RKO (cell line): ENCODE data around the gene HCAR3.
"Not testable (repeated sequence)": the region's sequence is repeated elsewhere in the genome, so short reads cannot be mapped to it uniquely, and the experiment has no call there.

Experiments used
- DNase-seq: peaks from one replicate; pipeline ENCODE4 v3.0.0-alpha.2; 2016; ENCODE audit warnings: low spot score

HCAR3 gene

DNA sequence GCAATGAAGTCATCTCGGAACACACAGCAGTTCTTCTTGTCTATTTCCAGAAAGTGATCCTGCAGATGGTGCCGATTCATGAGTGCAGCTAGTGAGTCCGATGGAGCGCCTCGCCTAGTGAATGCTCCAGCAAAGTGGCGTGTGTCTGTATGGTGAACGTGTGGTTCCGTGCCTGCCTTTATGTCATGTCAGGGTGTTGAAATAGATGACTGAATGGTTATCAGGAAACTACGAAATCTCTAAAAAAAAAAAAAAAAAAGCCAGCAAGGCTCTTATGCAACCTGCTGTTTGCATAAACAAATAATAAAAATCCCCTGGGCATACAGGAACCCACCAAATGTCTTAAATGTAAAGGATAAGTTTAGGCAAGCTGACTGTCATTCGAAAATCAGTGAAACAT lies at the start of gene HCAR3:
HCAR3 (minus strand) TSS at position 154 of the 400 bp plus-strand sequence; CDS start at position 80, 74 bp downstream.
- DNase-seq, result not testable (repeated sequence)

DNA sequence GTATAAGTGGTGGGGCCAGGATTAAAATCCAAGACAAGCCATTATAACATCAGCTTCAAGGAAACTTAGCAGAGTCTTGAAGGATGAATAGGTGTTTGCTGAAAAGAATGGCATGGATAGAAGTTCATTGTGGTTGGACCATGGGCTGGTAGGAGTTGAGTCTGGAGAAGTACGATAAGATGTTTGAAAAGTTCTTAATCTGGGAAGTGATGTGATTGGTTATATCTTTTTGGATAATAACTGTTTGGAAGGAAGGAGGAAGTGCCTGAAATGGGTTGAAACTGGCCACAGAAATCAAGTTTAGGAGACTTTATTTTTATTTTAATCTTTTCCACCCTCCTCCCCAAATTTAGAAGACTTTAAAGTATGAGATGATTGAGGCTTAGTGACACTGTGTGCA lies 41.0 kb upstream of the HCAR3 start:
- no peak for DNase-seq

DNA sequence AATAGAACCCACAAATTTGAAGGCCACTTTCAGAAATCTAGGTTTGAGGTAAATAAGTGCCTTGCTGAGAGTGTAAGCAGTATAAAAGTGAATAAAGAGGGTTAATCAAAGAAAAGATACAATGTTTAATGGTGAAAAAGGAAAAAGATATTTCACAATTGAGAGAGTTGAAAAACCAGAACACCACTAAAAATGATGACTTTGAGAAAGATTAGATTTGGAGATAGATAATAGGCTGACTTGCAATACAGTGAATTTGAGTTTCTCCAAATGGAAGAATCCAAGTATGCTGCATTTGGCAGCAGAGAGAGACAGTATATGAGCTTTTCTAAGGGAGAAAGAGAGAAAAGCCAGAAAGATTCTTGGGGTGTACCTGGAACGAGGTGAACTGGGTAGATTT lies 38.2 kb upstream of the HCAR3 start:
- no peak for DNase-seq

DNA sequence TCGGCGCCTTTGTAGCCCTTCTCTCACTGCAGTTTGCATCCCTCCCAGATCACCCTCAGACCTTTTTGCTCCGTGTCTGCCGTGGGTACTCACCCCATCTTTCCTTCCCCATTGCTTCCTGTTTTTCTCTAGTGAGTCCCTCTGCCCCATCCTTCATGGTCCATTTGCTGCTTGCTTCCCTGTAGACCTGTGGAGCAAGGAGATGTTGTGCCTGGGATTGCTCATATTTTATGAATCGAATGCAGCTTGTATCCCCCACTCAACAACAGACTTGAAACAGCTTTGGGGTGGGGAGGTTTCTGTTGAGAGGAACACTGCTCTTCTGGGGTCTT lies 36.7 kb upstream of the HCAR3 start:
- DNase-seq, result peak; percentile 35

- peak; percentile 100 for DNase-seq
These were observed 36.1 kb upstream of the HCAR3 start, which contains the start of gene DENR for GRCh38 chr12:122752464-122753318. TSS of gene DENR (plus strand) at chr12:122752824. CDS start at chr12:122753702, 878 bp downstream.

DNA sequence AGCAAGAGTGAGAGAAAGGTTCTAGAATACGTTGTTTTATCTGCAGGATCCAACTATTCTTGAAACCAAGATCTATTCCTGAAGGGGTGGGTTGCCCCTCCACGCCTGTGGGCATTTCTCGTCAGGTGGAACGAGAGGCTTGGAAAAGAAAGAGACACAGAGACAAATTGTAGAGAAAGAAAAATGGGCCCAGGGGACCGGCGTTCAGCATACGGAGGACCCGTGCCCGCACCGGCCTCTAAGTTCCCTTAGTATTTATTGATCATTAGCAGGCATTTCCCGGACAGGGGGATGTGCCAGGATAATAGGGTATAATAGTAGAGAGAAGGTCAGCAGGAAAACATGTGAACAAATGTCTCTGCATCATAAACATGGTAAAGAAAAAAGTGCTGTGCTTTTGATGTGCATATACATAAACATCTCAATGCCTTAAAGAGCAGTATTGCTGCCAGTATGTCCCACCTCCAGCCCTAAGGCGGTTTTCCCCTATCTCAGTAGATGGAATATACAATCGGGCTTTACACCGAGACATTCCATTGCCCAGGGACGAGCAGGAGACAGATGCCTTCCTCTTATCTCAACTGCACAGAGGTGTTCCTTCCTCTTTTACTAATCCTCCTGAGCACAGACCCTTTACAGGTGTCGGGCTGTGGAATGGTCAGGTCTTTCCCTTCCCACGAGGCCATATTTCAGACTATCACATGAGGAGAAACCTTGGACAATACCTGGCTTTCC lies 34.3 kb upstream of the HCAR3 start:
- not testable (repeated sequence) for DNase-seq

- no peak for DNase-seq
These were observed 33.1 kb upstream of the HCAR3 start for GRCh38 chr12:122749569-122750332.

DNA sequence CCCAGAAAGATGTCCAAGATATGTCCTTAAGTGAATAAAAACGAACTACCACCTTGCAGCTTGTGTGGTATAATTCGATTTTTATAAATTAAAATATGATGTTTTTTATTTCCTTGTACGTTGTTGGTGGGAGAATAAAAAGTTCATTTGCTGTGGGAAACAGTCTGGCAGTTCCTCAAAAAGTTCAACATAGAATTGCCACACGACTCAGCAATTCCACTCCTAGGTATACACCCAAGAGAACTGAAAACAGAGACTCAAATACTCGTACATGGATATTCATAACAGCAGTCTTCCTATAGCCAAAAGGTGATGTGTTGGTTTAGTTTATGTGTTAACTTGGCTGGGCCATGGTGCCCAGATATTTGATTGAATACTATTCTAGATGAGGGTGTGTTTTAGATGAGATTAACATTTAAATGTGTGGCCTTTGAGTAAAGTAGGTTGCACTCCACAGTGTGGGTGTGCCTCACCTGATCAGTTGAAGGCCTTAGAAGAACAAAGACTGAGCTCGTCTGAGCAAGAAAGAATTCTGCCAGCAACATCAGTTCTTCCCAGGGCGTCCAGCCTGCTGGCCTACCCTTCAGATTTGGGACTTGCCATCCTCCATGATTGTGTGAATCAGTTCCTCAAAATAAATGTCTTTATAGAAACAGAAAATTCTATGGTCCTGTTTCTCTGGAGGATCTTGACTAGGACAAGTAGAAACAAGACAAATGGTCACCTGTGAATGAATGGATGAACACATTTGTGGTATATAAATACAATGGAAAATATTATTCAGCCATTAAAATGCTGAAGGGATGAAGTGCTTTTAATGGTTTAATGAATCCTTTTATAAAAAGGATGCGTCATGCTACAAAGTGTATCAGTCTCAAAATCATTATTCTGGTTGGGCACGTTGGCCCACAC lies 30.9 kb upstream of the HCAR3 start:
- DNase-seq, result no peak

DNA sequence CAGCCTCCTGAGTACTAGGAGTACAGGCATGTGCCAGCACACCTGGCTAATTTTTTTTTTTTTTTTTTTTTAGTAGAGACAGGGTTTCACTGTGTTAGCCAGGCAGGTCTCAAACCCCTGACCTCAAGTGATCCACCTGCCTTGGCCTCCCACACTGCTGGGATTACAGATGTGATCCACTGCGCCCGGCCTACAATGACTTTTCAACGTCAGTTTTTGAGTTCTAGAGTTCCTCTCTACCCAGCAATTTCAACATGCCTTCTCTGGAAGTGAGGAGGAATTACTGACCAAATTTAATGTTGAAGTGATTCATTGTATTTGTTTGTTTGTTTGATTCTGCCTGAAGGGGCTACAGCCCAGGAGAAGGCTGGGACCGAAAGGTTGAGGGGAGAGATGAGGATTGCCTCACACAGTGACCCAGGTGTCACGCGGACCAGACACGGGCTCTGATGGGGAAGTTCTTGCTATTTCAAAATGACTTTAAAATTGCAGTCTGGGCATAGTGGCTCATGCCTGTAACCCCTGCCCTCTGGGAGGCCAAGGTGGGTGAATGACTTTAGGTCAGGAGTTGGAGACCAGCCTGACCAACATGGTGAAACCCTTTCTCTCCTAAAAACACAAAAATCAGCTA lies 27.4 kb upstream of the HCAR3 start:
- DNase-seq, result no peak

DNA sequence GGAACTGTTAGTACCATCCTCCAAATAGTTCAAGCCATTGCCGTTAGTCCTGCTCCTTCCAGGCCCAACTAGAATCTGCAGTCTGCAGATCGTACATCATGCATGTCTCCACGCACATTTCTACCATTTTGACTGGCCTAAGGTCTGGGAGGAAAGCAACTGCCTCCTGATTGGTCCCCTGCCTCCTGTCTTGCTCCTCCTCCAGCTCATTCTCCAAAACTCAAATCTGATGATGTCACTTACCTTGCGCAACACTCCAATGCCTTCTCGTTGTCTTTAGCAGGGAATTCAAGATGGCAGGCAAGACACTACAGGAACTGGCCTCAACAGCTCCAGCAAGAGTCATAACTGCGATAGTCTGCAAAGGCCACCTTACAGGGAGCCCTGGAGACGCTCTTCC lies 23.7 kb upstream of the HCAR3 start:
- no peak for DNase-seq

GRCh38 chr12:122738571-122738970 lies 22.0 kb upstream of the HCAR3 start:
- DNase-seq, result no peak

- DNase-seq, result no peak
These were observed 16.0 kb upstream of the HCAR3 start for GRCh38 chr12:122732611-122733010.

DNA sequence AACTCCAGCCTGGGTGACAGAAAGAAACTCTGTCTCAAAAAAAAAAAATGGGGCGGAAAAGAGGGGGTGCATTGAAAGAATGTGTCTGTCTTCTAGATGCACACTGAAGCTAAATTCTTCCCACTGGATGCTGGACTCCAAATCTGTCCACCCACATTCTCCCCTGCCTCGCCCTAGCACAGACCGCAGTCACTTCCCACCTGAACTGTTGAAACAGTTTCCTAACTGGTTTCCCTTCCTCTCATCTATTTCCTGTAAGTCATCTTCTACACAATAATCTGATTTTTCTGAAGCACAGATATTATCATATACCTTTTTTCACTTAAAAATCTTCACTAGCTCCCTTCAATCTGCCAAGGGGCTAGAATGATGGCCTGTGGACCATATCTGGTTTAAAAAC lies 15.6 kb upstream of the HCAR3 start:
- DNase-seq, result no peak

GRCh38 chr12:122730215-122731014 lies 13.8 kb upstream of the HCAR3 start, which contains the start of gene HCAR1:
TSS of gene HCAR1 (minus strand) at chr12:122730844. CDS start at chr12:122730339, 505 bp downstream.
- DNase-seq, result no peak

DNA sequence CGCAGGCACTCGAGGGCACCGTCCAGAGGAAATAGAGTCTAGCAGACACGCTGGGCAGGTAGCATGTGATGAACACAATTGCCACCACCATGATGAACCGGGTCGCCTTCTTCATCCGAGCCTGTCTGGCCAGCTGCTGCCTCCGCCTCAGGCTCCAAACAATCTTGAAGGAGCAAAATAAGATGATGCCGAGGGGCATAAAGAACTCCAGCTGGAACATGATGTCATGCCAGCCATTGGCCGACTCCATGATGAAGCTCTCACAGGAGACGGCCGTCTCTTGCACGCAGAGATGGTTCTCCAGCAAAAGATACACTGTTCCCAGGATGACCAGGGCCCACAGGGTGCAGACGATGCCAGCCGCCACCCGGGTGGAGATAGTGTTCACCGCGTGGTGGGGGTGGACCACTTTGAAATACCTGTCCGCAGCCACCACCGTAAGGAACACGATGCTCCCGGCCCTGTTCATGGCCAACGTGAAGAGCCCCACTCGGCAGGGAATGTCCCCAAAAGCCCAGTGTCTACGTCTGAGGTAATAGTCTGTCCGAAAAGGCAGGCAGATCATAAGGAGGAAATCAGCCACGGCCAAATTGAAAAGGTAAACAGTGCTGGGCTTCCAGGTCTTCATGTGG lies 13.1 kb upstream of the HCAR3 start:
- DNase-seq, result no peak

GRCh38 chr12:122726080-122726558 lies 9.5 kb upstream of the HCAR3 start:
- DNase-seq, result no peak

- DNase-seq, result no peak
These were observed 9.0 kb upstream of the HCAR3 start for GRCh38 chr12:122725452-122726079.

- no peak for DNase-seq
These were observed 8.1 kb upstream of the HCAR3 start for GRCh38 chr12:122724641-122725243.
